ENCODE measurements around the gene SPOCD1. TPM values are rescaled to one million over a fixed set of nuclear protein-coding genes. Genes with fewer than 3 reads are reported as not detected.

Gene SPOCD1
- polyA plus RNA-seq, 5 donors = 0.29 to 1.1 (median 0.45) TPM

GRCh38 chr1:31787786-31788137 is 28.1 kb downstream of the SPOCD1 start:
- no peak for DNase-seq

- DNase-seq = no peak
These were observed 28.6 kb downstream of the SPOCD1 start for GRCh38 chr1:31787261-31787660.

- DNase-seq = no peak
These were observed 29.3 kb downstream of the SPOCD1 start for GRCh38 chr1:31786366-31787060.

- DNase-seq = no peak
These were observed 29.9 kb downstream of the SPOCD1 start for GRCh38 chr1:31785947-31786290.

GRCh38 chr1:31785020-31785946 is 30.5 kb downstream of the SPOCD1 start:
- no peak for DNase-seq

- DNase-seq = no peak
These were observed 31.3 kb downstream of the SPOCD1 start for GRCh38 chr1:31784356-31785019.

GRCh38 chr1:31783846-31784245 is 32.0 kb downstream of the SPOCD1 start:
- DNase-seq = no peak

GRCh38 chr1:31782421-31783410 is 33.1 kb downstream of the SPOCD1 start:
- DNase-seq = peak in 1 of 2 donors; percentile 51

GRCh38 chr1:31781756-31782371 is 34.0 kb downstream of the SPOCD1 start:
- DNase-seq = no peak

- DNase-seq = no peak
These were observed 34.6 kb downstream of the SPOCD1 start for GRCh38 chr1:31781138-31781755.

- DNase-seq = no peak
These were observed 35.2 kb downstream of the SPOCD1 start for GRCh38 chr1:31780632-31781031.

- DNase-seq = no peak
These were observed 36.1 kb downstream of the SPOCD1 start for GRCh38 chr1:31779687-31780086.

- no peak for DNase-seq
These were observed 36.9 kb downstream of the SPOCD1 start for GRCh38 chr1:31778763-31779488.

GRCh38 chr1:31776516-31776915 is 39.3 kb downstream of the SPOCD1 start:
- no peak for DNase-seq

GRCh38 chr1:31776032-31776431 is 39.8 kb downstream of the SPOCD1 start:
- no peak for DNase-seq

GRCh38 chr1:31775210-31775999 is 40.4 kb downstream of the SPOCD1 start:
- no peak for DNase-seq

GRCh38 chr1:31774495-31774894 is 41.3 kb downstream of the SPOCD1 start:
- no peak for DNase-seq

GRCh38 chr1:31773861-31774260 is 42.0 kb downstream of the SPOCD1 start:
- DNase-seq = no peak
